GM12801 (cell line): ENCODE results near the gene SUPT3H.

Experiments
- TF ChIP-seq, protein P1 (sequence below): IDR thresholded peaks from one replicate; pipeline ENCODE4 v1.5.1; 2011; ENCODE audit warnings: control low read depth; ENCODE audit not compliant: insufficient read length; ENCODE audit errors: extremely low read depth

The SUPT3H gene

DNA sequence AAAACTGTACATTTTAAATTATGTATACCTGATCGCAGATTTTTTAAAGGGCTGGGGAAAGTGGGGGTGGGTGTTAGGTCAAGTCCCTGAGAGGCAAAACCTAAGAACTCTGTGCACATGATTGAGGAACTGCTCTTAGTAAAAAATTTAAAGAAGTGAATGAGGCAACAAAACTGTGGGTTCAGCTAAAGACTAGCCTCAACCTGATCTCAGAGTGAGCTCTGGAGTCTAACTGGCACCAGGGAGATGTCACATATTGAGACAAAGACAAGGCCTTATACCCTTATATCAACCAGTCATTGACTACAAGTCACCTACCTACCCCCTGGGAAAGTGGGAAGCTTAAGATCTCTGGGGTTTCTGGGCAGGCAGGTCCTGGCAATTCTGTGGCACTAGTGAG lies 77.0 kb downstream of the SUPT3H start:
- TF ChIP-seq, protein P1, sequence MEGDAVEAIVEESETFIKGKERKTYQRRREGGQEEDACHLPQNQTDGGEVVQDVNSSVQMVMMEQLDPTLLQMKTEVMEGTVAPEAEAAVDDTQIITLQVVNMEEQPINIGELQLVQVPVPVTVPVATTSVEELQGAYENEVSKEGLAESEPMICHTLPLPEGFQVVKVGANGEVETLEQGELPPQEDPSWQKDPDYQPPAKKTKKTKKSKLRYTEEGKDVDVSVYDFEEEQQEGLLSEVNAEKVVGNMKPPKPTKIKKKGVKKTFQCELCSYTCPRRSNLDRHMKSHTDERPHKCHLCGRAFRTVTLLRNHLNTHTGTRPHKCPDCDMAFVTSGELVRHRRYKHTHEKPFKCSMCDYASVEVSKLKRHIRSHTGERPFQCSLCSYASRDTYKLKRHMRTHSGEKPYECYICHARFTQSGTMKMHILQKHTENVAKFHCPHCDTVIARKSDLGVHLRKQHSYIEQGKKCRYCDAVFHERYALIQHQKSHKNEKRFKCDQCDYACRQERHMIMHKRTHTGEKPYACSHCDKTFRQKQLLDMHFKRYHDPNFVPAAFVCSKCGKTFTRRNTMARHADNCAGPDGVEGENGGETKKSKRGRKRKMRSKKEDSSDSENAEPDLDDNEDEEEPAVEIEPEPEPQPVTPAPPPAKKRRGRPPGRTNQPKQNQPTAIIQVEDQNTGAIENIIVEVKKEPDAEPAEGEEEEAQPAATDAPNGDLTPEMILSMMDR, result no peak

DNA sequence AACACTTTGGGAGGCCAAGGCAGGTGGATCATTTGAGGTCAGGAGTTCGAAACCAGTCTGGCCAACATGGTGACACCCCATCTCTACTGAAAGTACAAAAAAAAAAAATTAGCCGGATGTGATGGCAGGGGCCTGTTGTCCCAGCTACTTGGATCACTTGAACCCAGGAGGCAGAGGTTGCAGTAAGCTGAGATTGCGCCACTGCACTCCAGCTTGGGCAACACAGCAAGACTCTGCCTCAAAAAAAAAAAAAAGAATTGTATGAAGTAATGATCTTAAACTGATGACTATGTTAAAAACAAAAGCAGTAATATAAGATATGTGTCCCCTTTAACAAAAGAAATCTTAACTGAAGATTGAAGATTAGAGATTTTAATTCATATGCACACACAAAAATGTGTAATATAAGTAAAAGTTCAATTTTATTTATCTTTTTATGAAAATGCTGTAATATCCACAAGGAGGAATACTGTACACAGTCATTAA lies 78.6 kb downstream of the SUPT3H start:
- TF ChIP-seq, protein P1, result no peak

DNA sequence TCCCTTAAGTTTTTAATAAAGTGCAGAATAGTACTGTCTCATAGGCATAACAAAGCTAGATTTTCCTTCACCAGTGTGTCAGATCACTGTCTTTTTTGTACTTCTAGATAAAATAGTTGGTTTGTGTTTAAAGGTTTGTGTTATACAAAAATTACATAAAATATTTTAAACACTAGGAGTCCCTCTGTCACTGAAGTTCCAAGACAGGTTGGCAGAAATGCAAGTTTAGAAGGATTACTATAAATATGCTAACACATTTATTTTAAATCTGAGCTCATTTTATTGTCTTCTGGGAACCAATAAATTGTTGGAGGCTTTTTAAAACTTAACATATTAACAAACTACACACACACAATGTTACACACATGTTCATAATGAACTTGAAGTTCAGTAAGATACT lies 80.4 kb downstream of the SUPT3H start:
- TF ChIP-seq, protein P1, result no peak

DNA sequence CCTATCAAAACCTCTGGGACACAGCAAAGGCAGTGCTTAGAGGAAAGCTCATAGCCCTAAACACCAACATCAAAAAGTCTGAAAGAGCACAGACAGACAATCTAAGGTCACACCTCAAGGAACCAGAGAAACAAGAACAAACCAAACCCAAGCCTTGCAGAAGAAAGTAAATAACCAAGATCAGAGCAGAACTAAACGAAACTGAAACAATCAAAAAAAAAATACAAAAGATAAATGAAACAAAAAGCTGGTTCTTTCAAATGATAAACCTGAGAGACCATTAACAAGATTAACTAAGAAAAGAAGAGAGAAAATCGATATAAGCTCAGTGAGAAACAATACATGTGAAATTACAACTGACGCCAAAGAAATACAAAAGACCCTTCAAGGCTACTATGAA lies 84.4 kb downstream of the SUPT3H start:
- TF ChIP-seq, protein P1, result no peak

DNA sequence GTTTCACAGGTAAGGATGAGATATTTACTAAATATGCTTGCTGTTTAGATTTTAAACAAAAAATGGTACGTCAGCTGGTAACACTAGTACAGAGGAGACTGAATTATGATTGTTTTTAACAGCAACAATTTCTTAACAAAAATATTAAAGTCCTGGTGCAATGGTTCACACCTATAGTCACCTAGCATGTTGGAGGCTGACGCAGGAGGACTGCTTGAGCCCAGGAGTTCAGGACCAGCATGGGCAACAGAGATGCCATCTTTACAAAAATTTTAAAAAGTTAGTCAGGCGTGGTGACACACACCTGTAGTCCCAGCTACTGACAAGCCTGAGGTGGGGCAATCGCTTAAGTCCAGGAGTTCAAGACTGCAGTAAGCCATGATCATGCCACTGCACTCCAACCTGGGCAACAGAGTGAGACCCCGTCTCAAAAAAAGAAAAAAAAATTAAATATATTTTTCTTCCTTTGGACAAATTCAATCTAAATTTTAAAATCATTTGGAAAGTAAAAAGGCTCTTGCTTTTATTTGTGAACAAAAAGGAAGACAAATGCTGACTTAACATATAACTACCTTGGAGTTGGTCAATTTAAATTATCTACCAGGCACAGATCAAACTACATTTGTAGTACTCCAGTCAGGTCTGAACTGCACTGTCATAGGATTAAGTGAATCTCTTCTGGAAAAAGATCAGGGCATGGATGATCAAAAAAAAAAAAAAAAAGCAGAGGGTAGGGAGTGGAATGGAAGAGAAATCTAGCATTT lies 87.8 kb downstream of the SUPT3H start:
- TF ChIP-seq, protein P1, result no peak

DNA sequence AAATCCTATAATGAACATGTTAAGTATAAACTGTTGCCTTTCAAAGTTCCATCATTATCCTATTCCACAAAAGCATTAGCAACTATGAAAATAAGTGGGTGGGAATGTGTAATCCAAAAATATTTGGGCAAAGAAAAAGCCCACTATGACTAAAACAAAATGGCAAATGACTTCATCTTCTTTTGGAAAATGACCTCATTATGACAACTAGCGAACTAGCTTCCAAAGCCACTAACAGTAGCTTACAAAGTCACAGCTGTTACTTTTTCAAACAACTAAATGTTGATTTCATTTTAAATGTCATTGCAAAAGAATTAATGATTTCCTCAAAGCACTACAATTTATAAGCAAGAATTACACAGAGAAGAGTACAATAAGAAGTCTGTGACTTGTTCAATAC lies 99.4 kb downstream of the SUPT3H start:
- TF ChIP-seq, protein P1, result no peak

DNA sequence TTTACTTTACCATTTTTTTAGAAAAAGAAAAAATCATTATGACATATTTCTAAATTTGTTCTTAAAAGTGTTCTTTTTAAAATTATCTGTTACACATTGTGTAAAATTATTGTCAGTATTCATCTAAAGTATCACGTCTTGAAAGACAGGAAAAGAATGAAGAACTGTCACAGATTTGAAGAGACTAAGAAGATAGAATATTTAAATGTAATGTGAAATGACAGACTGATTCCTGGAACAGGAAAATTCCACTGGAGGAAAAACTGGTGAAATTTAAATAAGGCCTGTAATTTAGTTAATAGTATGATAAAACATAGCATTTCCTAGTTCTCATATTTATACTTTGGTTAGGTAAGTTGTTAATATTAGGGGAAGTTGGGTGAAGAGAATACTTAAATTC lies 102.4 kb downstream of the SUPT3H start:
- TF ChIP-seq, protein P1, result no peak
